Jurkat, Clone E6-1 (cell line): ENCODE results near the gene HAT1.

Source experiments
- DNase-seq: peaks from one replicate; pipeline ENCODE4 v3.0.0-alpha.2; 2011; ENCODE audit warnings: low read depth, low spot score
- H3K4me3 ChIP-seq: 2 replicates; pipeline ENCODE4 v1.5.1; 2011; ENCODE audit warnings: mild to moderate bottlenecking, low read length, control low read depth, moderate library complexity

Gene HAT1

DNA sequence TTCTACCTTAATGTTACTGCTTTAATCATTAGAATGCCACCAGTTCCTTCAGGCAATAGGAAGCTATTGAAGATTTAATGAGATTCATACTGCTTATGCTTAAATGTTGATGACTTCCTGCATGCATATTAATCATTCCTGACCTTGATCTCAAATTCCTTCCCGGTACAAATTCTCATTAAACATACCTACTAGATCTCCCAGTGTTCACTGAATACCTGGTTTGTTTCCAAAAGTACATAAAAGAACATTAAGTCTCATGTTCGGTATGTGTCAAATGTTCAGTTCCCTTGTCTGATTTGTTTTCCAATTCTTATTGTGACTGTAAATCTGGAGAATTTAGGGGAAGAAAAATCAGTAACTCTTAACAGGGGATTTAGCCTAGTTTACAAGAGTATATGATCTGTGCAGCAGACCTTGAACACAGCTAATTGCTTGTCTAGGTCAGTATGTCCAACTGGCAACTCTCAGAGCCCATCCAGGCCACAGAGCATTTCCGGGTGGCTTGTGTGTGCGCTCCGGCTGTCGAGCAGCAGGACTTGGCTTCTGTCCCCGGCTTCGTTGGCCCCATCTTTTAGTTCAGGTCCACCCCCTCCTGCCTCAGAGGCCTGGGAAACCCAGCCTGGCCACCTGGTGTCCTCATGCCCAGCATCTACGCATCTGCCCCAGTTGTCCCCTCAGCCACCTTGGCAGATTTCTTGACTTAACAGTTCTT is 90.6 kb downstream of the HAT1 start:
- no peak overlapping the region for H3K4me3 ChIP-seq
- no peak for DNase-seq

DNA sequence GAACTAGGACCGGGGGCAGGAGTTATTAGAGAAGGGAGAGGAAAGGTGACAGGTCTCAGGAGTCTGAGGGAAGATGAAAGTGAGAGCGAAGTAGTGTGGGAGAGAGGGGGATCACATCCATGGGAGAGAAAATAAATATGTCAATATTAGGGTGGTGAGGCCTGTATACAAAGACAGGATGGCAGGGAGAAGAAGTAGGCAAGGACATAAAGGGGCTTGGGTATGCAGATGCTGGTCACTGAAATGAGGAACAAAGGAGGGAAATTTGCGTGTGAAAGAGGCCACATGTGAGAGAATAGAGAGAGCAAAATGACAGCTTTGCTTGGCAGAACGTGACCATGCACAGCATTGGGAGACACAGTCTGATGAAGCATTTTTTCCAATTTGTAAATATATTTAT is 91.1 kb downstream of the HAT1 start:
- no peak for DNase-seq
- no peak overlapping the region for H3K4me3 ChIP-seq

DNA sequence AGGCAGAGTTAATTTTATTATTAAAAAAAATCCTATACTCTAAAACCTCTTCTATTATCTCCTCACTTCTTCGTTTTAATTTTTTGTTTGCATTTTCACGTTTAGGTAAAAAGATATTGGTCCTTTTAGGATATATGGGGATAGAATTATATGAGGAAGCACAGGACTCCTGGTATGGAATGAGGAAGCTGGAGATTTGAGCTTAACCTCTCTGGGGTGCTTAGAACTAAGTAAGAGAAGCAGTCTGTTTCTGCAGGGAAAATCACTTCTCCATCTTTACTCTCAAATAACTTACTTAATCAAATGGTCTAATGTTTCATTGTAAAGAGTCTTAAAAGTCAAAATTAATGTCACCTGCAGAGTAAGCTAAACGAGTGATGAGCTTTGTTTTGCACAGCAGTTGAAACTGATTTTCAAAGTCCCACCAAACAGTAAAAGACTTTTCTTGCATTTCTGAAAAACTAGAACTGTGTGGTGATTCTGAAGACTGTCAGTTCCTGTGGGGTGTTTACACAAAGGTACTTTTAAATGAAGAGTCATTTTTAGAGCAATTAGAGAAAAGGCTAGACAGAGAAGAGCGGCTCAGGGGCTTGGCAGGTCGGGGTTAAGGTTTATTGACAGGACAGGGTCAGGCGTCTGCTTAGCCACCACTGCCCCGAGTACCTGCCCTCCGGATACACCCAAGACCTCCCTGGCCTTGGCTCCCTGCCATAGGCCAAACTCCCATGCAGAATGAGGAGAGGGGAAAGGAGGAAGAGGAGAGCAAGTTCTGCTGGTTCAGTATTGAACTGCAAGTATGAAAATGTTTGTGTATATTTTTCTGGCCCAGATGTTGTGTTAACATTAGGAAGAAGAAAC is 99.0 kb downstream of the HAT1 start:
- no peak overlapping the region for H3K4me3 ChIP-seq
- DNase-seq = no peak

DNA sequence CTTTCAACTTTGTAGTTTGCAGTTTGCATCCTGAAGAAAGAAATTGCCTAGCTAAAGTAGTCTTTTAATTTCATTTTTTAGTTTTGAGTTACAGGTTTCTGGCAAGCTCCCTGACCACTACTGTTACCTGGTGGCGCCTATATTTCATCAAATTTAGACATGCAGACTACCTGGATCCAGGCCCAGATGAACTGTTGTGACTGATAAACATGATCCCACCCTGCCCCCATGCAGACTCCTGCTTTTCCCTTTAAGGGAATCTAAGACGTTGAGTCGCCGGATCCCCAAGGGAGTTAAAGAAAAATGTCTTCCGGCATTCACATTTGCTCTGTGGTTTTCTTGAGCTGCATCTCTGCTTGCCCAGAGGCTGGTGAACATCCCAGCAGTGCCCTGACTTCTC is 99.7 kb downstream of the HAT1 start:
- DNase-seq = no peak
- no peak overlapping the region for H3K4me3 ChIP-seq

DNA sequence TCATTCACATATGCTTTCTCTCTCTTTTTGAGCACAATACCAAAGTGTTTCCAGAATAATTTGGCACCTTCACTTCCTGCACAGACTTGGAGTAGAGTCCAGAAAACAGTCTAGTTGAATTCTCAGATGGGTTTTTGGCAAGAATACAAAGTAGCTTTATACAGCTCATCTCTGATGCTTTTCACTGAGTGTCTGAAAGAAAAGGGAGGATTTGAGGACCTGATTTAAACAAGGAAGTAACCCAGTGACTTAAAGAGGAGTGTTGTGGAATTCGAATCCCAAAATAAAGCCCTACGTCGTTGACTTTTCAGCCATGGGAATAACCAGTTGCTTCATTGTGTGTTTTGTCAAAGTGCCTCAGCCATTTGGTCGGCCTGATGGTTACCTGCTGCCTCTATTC is 109.3 kb downstream of the HAT1 start:
- no peak for DNase-seq
- H3K4me3 ChIP-seq = no peak overlapping the region
